ENCODE results near the gene IL7R.

DNA sequence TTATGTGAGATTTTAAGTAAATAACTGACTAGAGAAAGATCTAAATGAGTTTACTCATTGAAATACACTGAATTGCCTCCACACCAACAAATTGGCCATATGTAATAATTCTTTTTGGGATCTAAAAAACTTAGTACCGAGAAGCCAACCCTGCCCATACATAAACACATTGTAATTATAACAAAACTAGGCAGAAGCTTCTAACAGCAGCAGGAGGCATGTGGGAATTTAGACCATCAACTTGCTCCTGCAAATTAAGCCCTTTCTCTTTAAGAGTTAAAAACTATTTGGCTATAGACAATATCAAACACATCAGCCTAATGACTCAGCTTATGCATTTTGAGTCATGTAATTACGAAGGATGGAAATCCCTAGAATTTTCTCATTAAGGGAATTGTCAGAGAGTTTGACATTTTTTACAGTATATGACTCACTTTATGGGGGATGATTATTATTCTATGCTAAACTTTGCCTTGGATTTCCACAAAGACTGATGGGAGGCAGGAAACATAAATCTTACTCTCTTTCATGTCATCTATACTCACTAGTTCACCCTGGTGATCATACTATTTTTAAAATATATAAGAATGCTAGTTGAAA lies 1.0 kb downstream of the IL7R start:
- TF ChIP-seq, protein P1, sequence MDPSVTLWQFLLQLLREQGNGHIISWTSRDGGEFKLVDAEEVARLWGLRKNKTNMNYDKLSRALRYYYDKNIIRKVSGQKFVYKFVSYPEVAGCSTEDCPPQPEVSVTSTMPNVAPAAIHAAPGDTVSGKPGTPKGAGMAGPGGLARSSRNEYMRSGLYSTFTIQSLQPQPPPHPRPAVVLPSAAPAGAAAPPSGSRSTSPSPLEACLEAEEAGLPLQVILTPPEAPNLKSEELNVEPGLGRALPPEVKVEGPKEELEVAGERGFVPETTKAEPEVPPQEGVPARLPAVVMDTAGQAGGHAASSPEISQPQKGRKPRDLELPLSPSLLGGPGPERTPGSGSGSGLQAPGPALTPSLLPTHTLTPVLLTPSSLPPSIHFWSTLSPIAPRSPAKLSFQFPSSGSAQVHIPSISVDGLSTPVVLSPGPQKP (IDR thresholded peaks at IDR 0.05; ENCODE audit: borderline replicate concordance, low read depth, low read length): no peak
- no peak for TF ChIP-seq MXI1 (IDR thresholded peaks at IDR 0.05; ENCODE audit: borderline replicate concordance, low read depth, low read length)
- TF ChIP-seq POLR2A (IDR thresholded peaks at IDR 0.05; ENCODE audit: low read depth, low read length): no peak
- TF ChIP-seq, protein P2, sequence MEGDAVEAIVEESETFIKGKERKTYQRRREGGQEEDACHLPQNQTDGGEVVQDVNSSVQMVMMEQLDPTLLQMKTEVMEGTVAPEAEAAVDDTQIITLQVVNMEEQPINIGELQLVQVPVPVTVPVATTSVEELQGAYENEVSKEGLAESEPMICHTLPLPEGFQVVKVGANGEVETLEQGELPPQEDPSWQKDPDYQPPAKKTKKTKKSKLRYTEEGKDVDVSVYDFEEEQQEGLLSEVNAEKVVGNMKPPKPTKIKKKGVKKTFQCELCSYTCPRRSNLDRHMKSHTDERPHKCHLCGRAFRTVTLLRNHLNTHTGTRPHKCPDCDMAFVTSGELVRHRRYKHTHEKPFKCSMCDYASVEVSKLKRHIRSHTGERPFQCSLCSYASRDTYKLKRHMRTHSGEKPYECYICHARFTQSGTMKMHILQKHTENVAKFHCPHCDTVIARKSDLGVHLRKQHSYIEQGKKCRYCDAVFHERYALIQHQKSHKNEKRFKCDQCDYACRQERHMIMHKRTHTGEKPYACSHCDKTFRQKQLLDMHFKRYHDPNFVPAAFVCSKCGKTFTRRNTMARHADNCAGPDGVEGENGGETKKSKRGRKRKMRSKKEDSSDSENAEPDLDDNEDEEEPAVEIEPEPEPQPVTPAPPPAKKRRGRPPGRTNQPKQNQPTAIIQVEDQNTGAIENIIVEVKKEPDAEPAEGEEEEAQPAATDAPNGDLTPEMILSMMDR (conservative IDR thresholded peaks at IDR 0.05; ENCODE audit: low read depth, low read length): no peak
- no peak for TF ChIP-seq RFX5 (IDR thresholded peaks at IDR 0.05; ENCODE audit: low read depth, low read length)
